Sigmoid colon (tissue), 7 donors: ENCODE measurements around the gene ZBTB8OS. TPM values are rescaled to one million over a fixed set of nuclear protein-coding genes. Genes with fewer than 3 reads are reported as not detected.

ENCODE experiments used
- DNase-seq: peaks from one replicate; pipeline ENCODE4 v3.0.0-alpha.2; 2019
- H3K27ac ChIP-seq, 4 donors: fragments of 200-600 bp; sonication (generic); one replicate each; pipeline ENCODE4 v1.5.1; 2016 to 2019; ENCODE audit warnings: mild to moderate bottlenecking in 1 of 4
- H3K27me3 ChIP-seq, 3 donors: fragments of 200-600 bp; sonication (generic); one replicate each; pipeline ENCODE4 v1.5.1; 2019; ENCODE audit warnings: mild to moderate bottlenecking in 1 of 3
- H3K36me3 ChIP-seq, 4 donors: fragments of 200-600 bp; sonication (generic); one replicate each; pipeline ENCODE4 v1.5.1; 2016 to 2019
- H3K4me1 ChIP-seq, 4 donors: fragments of 200-600 bp; sonication (generic); one replicate each; pipeline ENCODE4 v1.5.1; 2017 to 2019
- H3K4me3 ChIP-seq, 4 donors: fragments of 200-600 bp; sonication (generic); one replicate each; pipeline ENCODE4 v1.5.1; 2017 to 2019; ENCODE audit warnings: mild to moderate bottlenecking in 2 of 4, moderate library complexity in 1 of 4
- H3K9me3 ChIP-seq, 4 donors: fragments of 200-600 bp in 3 of 4; sonication (generic) in 3 of 4; one replicate each; pipeline versions ENCODE4 v1.5.1 to v1.6.1; 2013 to 2019
- EP300 ChIP-seq, 4 donors: sonication (generic); formaldehyde crosslinking; IDR thresholded peaks; one replicate each; pipeline ENCODE4 v1.6.1; 2017; ENCODE audit warnings: antibody characterized with exemption in 4 of 4
- POLR2A ChIP-seq, 2 donors: fragments of 450-650 bp; IDR thresholded peaks; one replicate each; pipeline ENCODE4 v1.6.1; 2016; ENCODE audit warnings: antibody characterized with exemption in 2 of 2, mild to moderate bottlenecking in 2 of 2, moderate library complexity in 2 of 2
- POLR2AphosphoS5 ChIP-seq, 4 donors: sonication (generic); formaldehyde crosslinking; IDR thresholded peaks; one replicate each; pipeline ENCODE4 v1.6.1; 2017; ENCODE audit warnings: antibody characterized with exemption in 4 of 4
- WGBS, 2 donors: extraction: QIAGEN DNeasy Blood & Tissue Kit; methylation state at CpG; one replicate each; pipeline ENCODE4 v1.1.7; 2013; 5-methylcytosine and 5-hydroxymethylcytosine counted together
- intact Hi-C: fragments of 100-400 bp; cut with DNase I; formaldehyde crosslinking; loops from one replicate; pipeline ENCODE4 v1.15.1; 2023
- polyA plus RNA-seq, 3 donors: library from polyadenylated mRNA; stranded (reverse); fragments of 200-250 nt; gene quantifications; one replicate each; pipeline ENCODE4 v1.2.3, GENCODE V29; 2013
- total RNA-seq, 4 donors: library from RNA; depleted of rRNA; stranded (reverse); fragments of >200 nt; gene quantifications; one replicate each; pipeline ENCODE4 v1.1.0, GENCODE V29; 2016
- TF ChIP-seq, protein P1 (sequence below), 4 experiments: fragments of 450-650 bp in 3 of 4; fragments of 200-600 bp in 1 of 4; IDR thresholded peaks; one replicate each; pipeline ENCODE4 v1.5.1; 2016 to 2019; ENCODE audit warnings: antibody characterized with exemption in 4 of 4, mild to moderate bottlenecking in 3 of 4, moderate library complexity in 2 of 4
- donor health status: healthy with polysubstance abuse.
- donor health status: Bipolar disorder and iron deficiency.
- donor health status: healthy.

Gene ZBTB8OS
- total and polyA plus RNA-seq, 7 donors = 19.9 to 97.3 (median 40.3) TPM

DNA sequence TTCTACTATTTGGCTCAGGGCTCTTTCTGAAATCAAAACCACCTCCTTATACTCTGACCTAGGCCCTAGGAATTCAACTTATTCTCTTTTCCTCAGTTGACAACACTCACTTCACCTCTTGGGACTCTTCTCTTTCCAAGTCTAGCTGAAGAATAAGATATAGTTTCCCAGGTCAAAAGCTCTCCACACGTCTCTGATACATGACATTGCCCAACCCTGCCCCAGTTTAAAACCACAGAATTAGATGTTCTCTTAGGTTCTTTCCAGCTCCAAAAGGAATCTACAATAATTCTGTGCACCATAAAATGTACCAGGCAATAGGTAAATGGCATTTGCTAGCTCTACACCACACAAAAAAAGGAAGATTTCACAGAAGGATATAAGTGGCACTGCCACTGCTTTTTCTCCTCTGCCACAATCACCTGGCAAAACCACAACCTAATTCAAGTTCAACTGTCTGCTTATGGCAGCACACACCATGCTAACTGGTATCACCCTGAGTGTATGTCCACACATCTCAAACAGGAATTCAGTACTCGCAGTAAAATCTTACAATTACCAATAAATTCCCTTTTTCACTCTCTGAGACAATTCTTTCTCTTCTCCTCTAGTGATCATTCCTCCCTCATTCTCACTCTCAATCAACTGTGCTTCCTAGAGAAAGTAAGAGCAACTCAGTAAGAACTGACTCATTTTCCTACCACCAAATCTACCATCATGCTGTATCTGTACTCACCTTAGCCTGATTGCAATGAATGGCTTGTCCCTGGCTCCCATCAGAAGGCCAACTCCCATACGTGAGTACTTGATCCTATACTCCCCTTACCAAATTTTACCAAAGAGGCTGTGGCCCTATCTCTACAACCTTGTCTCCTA, 27.3 kb downstream of the ZBTB8OS start:
- H3K9me3 ChIP-seq = no peaks in the 10 kb centered on the region
- no peak overlapping the region for H3K4me3 ChIP-seq
- TF ChIP-seq, protein P1, sequence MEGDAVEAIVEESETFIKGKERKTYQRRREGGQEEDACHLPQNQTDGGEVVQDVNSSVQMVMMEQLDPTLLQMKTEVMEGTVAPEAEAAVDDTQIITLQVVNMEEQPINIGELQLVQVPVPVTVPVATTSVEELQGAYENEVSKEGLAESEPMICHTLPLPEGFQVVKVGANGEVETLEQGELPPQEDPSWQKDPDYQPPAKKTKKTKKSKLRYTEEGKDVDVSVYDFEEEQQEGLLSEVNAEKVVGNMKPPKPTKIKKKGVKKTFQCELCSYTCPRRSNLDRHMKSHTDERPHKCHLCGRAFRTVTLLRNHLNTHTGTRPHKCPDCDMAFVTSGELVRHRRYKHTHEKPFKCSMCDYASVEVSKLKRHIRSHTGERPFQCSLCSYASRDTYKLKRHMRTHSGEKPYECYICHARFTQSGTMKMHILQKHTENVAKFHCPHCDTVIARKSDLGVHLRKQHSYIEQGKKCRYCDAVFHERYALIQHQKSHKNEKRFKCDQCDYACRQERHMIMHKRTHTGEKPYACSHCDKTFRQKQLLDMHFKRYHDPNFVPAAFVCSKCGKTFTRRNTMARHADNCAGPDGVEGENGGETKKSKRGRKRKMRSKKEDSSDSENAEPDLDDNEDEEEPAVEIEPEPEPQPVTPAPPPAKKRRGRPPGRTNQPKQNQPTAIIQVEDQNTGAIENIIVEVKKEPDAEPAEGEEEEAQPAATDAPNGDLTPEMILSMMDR (IDR thresholded peaks at IDR 0.05) = no peak
- TF ChIP-seq POLR2A (IDR thresholded peaks at IDR 0.05) = no peak
- TF ChIP-seq POLR2AphosphoS5 (IDR thresholded peaks at IDR 0.05) = no peak
- no peak for TF ChIP-seq EP300 (IDR thresholded peaks at IDR 0.05)
- no peaks in the 10 kb centered on the region for H3K4me1 ChIP-seq
- no peak overlapping the region for H3K27ac ChIP-seq
- DNase-seq = no peak
- intact Hi-C loops = no loop called here
- H3K27me3 ChIP-seq = no peaks in the 10 kb centered on the region
- H3K36me3 ChIP-seq = peaks cover 0 to 19% (median 10%) of the 10 kb centered on the region in 4 donors
- WGBS, 2 donors = 67 to 86% methylated on average over 3 of the region's 3 CpGs

DNA sequence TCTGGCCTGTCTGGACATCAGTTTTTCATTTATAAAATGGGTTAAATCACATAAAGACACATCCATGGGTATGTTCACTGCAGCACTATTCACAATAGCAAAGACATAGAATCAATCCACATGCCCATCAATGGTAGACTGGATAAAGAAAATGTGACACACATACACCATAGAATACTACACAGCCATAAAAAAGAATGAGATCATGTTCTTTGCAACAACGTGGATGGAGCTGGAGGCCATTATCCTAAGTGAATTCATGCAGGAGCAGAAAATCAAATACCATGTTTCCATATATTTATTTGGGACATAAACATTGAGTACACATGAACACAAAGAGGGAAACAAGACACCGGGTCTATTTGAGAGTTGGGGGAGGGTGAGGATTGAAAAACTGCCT, 28.1 kb downstream of the ZBTB8OS start:
- DNase-seq = no peak
- no peaks in the 10 kb centered on the region for H3K4me1 ChIP-seq
- no peaks in the 10 kb centered on the region for H3K9me3 ChIP-seq
- H3K27me3 ChIP-seq = no peaks in the 10 kb centered on the region
- no peak overlapping the region for H3K27ac ChIP-seq
- WGBS, 2 donors = 92 to 93% methylated on average over 2 of the region's 2 CpGs
- intact Hi-C loops = no loop called here
- H3K4me3 ChIP-seq = no peak overlapping the region
- H3K36me3 ChIP-seq = peaks cover 0 to 11% (median 2%) of the 10 kb centered on the region in 4 donors
- TF ChIP-seq EP300 (IDR thresholded peaks at IDR 0.05) (no peak), POLR2A (IDR thresholded peaks at IDR 0.05) (no peak), POLR2AphosphoS5 (IDR thresholded peaks at IDR 0.05) (no peak)

- TF ChIP-seq POLR2A (IDR thresholded peaks at IDR 0.05) (no peak), EP300 (IDR thresholded peaks at IDR 0.05) (no peak), POLR2AphosphoS5 (IDR thresholded peaks at IDR 0.05) (no peak)
- TF ChIP-seq, protein P1 (IDR thresholded peaks at IDR 0.05) = no peak
- intact Hi-C loops = loop anchor here (10.0 kb wide), 1 partner anchor 175 kb away; no protein-coding TSS in a partner anchor
- Histone ChIP-seq H3K27me3 (no peaks in the 10 kb centered on the region), H3K27ac (no peak overlapping the region), H3K4me3 (no peak overlapping the region), H3K36me3 (no peaks in the 10 kb centered on the region), H3K4me1 (no peaks in the 10 kb centered on the region), H3K9me3 (no peaks in the 10 kb centered on the region)
- no peak for DNase-seq
- 72 to 75% methylated on average over 5 of the region's 5 CpGs for WGBS, 2 donors
Measured at GRCh38 chr1:32619701-32620485, 30.5 kb downstream of the ZBTB8OS start.

DNA sequence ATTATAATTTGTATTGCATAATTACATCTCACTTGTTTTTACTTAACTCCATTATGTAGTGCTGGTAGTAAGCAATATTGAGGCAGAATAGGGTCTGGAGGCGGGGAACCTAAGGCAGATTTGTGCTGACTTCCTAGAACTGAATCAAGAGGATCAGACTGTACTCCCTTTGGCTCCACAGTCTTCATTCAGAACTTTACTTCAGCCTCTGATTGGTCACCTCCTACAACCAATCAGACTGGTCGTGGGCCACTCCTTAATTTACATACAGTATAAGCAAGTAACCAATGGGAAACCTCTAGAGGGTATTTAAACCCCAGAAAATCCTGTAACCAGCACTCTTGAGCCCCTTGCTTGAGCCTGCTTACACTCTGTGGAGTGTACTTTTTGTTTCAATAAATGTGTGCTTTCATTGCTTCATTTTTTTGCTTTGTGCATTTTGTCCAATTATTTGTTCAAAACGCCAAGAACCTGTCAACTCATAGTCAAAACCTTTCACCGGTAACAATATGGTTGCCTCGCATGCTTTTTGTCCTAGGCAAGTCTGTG, 31.6 kb downstream of the ZBTB8OS start:
- Histone ChIP-seq H3K9me3 (no peaks in the 10 kb centered on the region), H3K27me3 (no peaks in the 10 kb centered on the region), H3K27ac (no peak overlapping the region), H3K4me1 (no peaks in the 10 kb centered on the region), H3K4me3 (no peak overlapping the region), H3K36me3 (no peaks in the 10 kb centered on the region)
- no peak for DNase-seq
- no peak for TF ChIP-seq POLR2A (IDR thresholded peaks at IDR 0.05)
- TF ChIP-seq POLR2AphosphoS5 (IDR thresholded peaks at IDR 0.05) = no peak
- TF ChIP-seq, protein P1 (IDR thresholded peaks at IDR 0.05) = no peak
- TF ChIP-seq EP300 (IDR thresholded peaks at IDR 0.05) = no peak
- intact Hi-C loops = loop anchor here (10.0 kb wide), 1 partner anchor 174 kb away; no protein-coding TSS in a partner anchor
- 97 to 99% methylated on average over 5 of the region's 5 CpGs for WGBS, 2 donors
